H1 (cell line): ENCODE results near the gene CRPPA. TPM values are rescaled to one million over a fixed set of nuclear protein-coding genes. Genes with fewer than 3 reads are reported as not detected.
"Not testable (repeated sequence)": the region's sequence is repeated elsewhere in the genome, so short reads cannot be mapped to it uniquely, and the experiment has no call there.

ENCODE experiments used
- CTCF ChIA-PET: fragments of 300-600 bp; sonication (Branson Sonifier 250); formaldehyde crosslinking; loops from one replicate; lab custom pipeline; 2021; ENCODE audit not compliant: partially characterized antibody; lab: Charles Lee
- POLR2A ChIA-PET: fragments of 300-600 bp; sonication (Branson Sonifier 250); formaldehyde crosslinking; loops from one replicate; lab custom pipeline; 2021; ENCODE audit warnings: inconsistent platforms; ENCODE audit not compliant: partially characterized antibody; lab: Charles Lee
- DNase-seq, 2 experiments: peaks; one replicate each; pipeline versions ENCODE4 v3.0.0 to v3.0.0-alpha.2; 2010 to 2022; ENCODE audit warnings: low spot score in 2 of 2, low read depth in 1 of 2, mixed read lengths in 1 of 2
- FAIRE-seq: peaks from 2 replicates; lab custom pipeline; 2011; peaks lifted over from hg19 to GRCh38; lab: Jason Lieb, UNC
- H2AFZ ChIP-seq: 2 replicates; pipeline ENCODE4 v1.8.1; 2012; ENCODE audit warnings: low read length, inconsistent platforms
- H2AK5ac ChIP-seq: 2 replicates; pipeline ENCODE4 v1.6.1; 2013; ENCODE audit warnings: low read depth, low read length
- H2BK120ac ChIP-seq: replicated peaks from 2 replicates; pipeline ENCODE3; 2013; ENCODE audit warnings: low read depth, low read length, inconsistent platforms
- H2BK12ac ChIP-seq: 2 replicates; pipeline ENCODE4 v1.6.1; 2013; ENCODE audit warnings: low read depth, low read length
- H2BK15ac ChIP-seq: 2 replicates; pipeline ENCODE4 v1.6.1; 2013; ENCODE audit warnings: low read length
- H2BK20ac ChIP-seq: 2 replicates; pipeline ENCODE4 v1.6.1; 2013; ENCODE audit warnings: low read length
- H2BK5ac ChIP-seq: 2 replicates; pipeline ENCODE4 v1.6.1; 2013; ENCODE audit warnings: low read depth, low read length
- H3K14ac ChIP-seq: 2 replicates; pipeline ENCODE4 v1.6.1; 2013; ENCODE audit warnings: inconsistent platforms; ENCODE audit not compliant: insufficient read length
- H3K18ac ChIP-seq: 2 replicates; pipeline ENCODE4 v1.6.1; 2013; ENCODE audit warnings: low read length; ENCODE audit errors: extremely low read depth
- H3K23ac ChIP-seq: 2 replicates; pipeline ENCODE4 v1.6.1; 2013; ENCODE audit warnings: inconsistent platforms; ENCODE audit not compliant: insufficient read length
- H3K23me2 ChIP-seq: 2 replicates; pipeline ENCODE4 v1.6.1; 2013; ENCODE audit warnings: low read depth, low read length
- H3K27ac ChIP-seq: 2 replicates; pipeline ENCODE4 v1.6.1; 2011; ENCODE audit warnings: low read depth, low read length, inconsistent platforms
- H3K27me3 ChIP-seq, 4 experiments: replicated peaks in 1 of 4; 1 replicate in 1 of 4; 2 replicates in 3 of 4; pipeline versions ENCODE4 v1.6.1 to v1.8.1; 2011 to 2013; ENCODE audit warnings: low read length in 3 of 4, mild to moderate bottlenecking in 3 of 4, inconsistent platforms in 2 of 4, mixed read lengths in 2 of 4, moderate library complexity in 1 of 4; ENCODE audit not compliant: control insufficient read depth in 3 of 4, insufficient read depth in 3 of 4; ENCODE audit errors: extremely low read depth in 1 of 4
- H3K36me3 ChIP-seq, 4 experiments: 2 replicates each; pipeline versions ENCODE4 v1.6.1 to v1.8.1; 2011 to 2013; ENCODE audit warnings: mild to moderate bottlenecking in 4 of 4, low read length in 3 of 4, moderate library complexity in 2 of 4, control low read depth in 1 of 4, inconsistent platforms in 1 of 4; ENCODE audit not compliant: insufficient read depth in 4 of 4, control insufficient read depth in 2 of 4
- H3K4ac ChIP-seq: replicated peaks from 2 replicates; pipeline ENCODE3; 2013; ENCODE audit warnings: low read length, low read depth, mixed read lengths, inconsistent platforms; ENCODE audit not compliant: insufficient read length
- H3K4me1 ChIP-seq, 4 experiments: replicated peaks in 1 of 4; 1 replicate in 1 of 4; 2 replicates in 3 of 4; pipeline versions ENCODE4 v1.6.1 to v1.8.1; 2011 to 2013; ENCODE audit warnings: low read length in 3 of 4, inconsistent platforms in 2 of 4, mixed read lengths in 1 of 4; ENCODE audit not compliant: insufficient read depth in 4 of 4, control insufficient read depth in 3 of 4
- H3K4me2 ChIP-seq, 2 experiments: 2 replicates each; pipeline versions ENCODE4 v1.6.1 to v1.8.1; 2011 to 2013; ENCODE audit warnings: low read depth in 2 of 2, low read length in 2 of 2, control low read depth in 1 of 2, inconsistent platforms in 1 of 2, mild to moderate bottlenecking in 1 of 2; ENCODE audit not compliant: insufficient read depth in 1 of 2
- H3K4me3 ChIP-seq, 4 experiments: fragments of 200-600, 300-600 bp in 1 of 4; sonication (generic), shearing (Covaris generic), sonication (Bioruptor Twin) in 1 of 4; 2 replicates each; pipeline versions ENCODE4 v1.5.1 to v1.8.1; 2011 to 2016; ENCODE audit warnings: low read length in 4 of 4, low read depth in 3 of 4, control low read depth in 2 of 4, inconsistent platforms in 2 of 4, mild to moderate bottlenecking in 2 of 4, mixed read lengths in 1 of 4, moderate library complexity in 1 of 4; ENCODE audit not compliant: insufficient read depth in 2 of 4; ENCODE audit errors: extremely low read depth in 1 of 4
- H3K56ac ChIP-seq: replicated peaks from 2 replicates; pipeline ENCODE3; 2013; ENCODE audit warnings: low read depth, mild to moderate bottlenecking, mixed read lengths, low read length, inconsistent platforms; ENCODE audit not compliant: insufficient read length
- H3K79me1 ChIP-seq: 2 replicates; pipeline ENCODE4 v1.6.1; 2013; ENCODE audit warnings: low read depth, low read length, control low read depth
- H3K79me2 ChIP-seq, 2 experiments: 2 replicates each; pipeline versions ENCODE4 v1.6.1 to v1.8.1; 2012 to 2013; ENCODE audit warnings: low read length in 2 of 2, mild to moderate bottlenecking in 2 of 2, inconsistent platforms in 1 of 2; ENCODE audit not compliant: insufficient read depth in 2 of 2, control insufficient read depth in 1 of 2
- H3K9ac ChIP-seq, 4 experiments: replicated peaks in 1 of 4; 1 replicate in 1 of 4; 2 replicates in 3 of 4; pipeline versions ENCODE4 v1.6.1 to v1.8.1; 2011 to 2013; ENCODE audit warnings: low read depth in 3 of 4, low read length in 3 of 4, control low read depth in 2 of 4, mild to moderate bottlenecking in 2 of 4, moderate library complexity in 2 of 4, inconsistent platforms in 1 of 4; ENCODE audit errors: extremely low read depth in 1 of 4
- H3K9me3 ChIP-seq, 2 experiments: 2 replicates each; pipeline versions ENCODE4 v1.6.1 to v1.8.1; 2012 to 2013; ENCODE audit warnings: mild to moderate bottlenecking in 2 of 2, moderate library complexity in 2 of 2, control low read depth in 1 of 2, inconsistent platforms in 1 of 2, low read depth in 1 of 2, low read length in 1 of 2, mixed read lengths in 1 of 2; ENCODE audit not compliant: insufficient read depth in 2 of 2
- H4K20me1 ChIP-seq, 2 experiments: replicated peaks in 1 of 2; 2 replicates each; pipeline versions ENCODE3 to v1.8.1; 2011 to 2013; ENCODE audit warnings: inconsistent platforms in 2 of 2, low read length in 2 of 2, mild to moderate bottlenecking in 1 of 2; ENCODE audit not compliant: insufficient read depth in 2 of 2, control insufficient read depth in 1 of 2
- H4K5ac ChIP-seq: 2 replicates; pipeline ENCODE4 v1.6.1; 2013; ENCODE audit warnings: low read length, low read depth, mixed read lengths, inconsistent platforms; ENCODE audit not compliant: insufficient read length
- H4K8ac ChIP-seq: 2 replicates; pipeline ENCODE4 v1.8.0; 2013; ENCODE audit warnings: mild to moderate bottlenecking, moderate library complexity, low read length, inconsistent platforms; ENCODE audit not compliant: insufficient read depth; ENCODE audit errors: extremely low read depth
- H4K91ac ChIP-seq: replicated peaks from 2 replicates; pipeline ENCODE3; 2013; ENCODE audit warnings: low read length, mixed read lengths, inconsistent platforms; ENCODE audit not compliant: insufficient read length
- JUN ChIP-seq: IDR thresholded peaks from 2 replicates; pipeline ENCODE4 v1.6.1; 2011; ENCODE audit warnings: low read depth, mild to moderate bottlenecking, improper control_type of control experiment, low read length
- PHF8 ChIP-seq: fragments of 200-600 bp; sonication (generic); conservative IDR thresholded peaks from 2 replicates; pipeline ENCODE4 v1.7.1; 2012; ENCODE audit warnings: low read depth, mild to moderate bottlenecking, inconsistent platforms, low read length, moderate library complexity
- RNF2 ChIP-seq: fragments of 200-900, 300-1000 bp; sonication (generic); IDR thresholded peaks from 2 replicates; pipeline ENCODE4 v1.7.1; 2016; ENCODE audit warnings: borderline replicate concordance, low read depth, mild to moderate bottlenecking, antibody characterized with exemption, low read length; ENCODE audit not compliant: poor library complexity, severe bottlenecking; ENCODE audit errors: missing control alignments
- SIX5 ChIP-seq: IDR thresholded peaks from 2 replicates; pipeline ENCODE4 v1.6.1; 2011; ENCODE audit warnings: mild to moderate bottlenecking, low read depth, low read length
- SP1 ChIP-seq: IDR thresholded peaks from 2 replicates; pipeline ENCODE4 v1.6.1; 2011; ENCODE audit warnings: low read depth, low read length
- TBP ChIP-seq: IDR thresholded peaks from 2 replicates; pipeline ENCODE4 v1.6.1; 2011; ENCODE audit warnings: low read depth, low read length, improper control_type of control experiment
- WGBS, 2 experiments: shearing (Covaris generic) in 1 of 2; methylation state at CpG; one replicate each; pipeline versions ENCODE4 v1.1.6 to v1.1.7; 2013 to 2015; ENCODE audit warnings: low lambda C conversion rate in 2 of 2, mixed read lengths in 2 of 2, inconsistent platforms in 1 of 2, low coverage in 1 of 2, missing lambda C conversion rate in 1 of 2; ENCODE audit not compliant: insufficient replicate concordance in 2 of 2, insufficient coverage in 1 of 2, insufficient read length in 1 of 2; ENCODE audit errors: extremely low coverage in 1 of 2, missing lambda C conversion rate in 1 of 2; 5-methylcytosine and 5-hydroxymethylcytosine counted together
- polyA plus RNA-seq, 7 experiments: library from polyadenylated mRNA; depleted of rRNA in 3 of 7; stranded (reverse) in 5 of 7; unstranded in 2 of 7; fragments of >200 nt in 5 of 7; fragments of 200-250 nt in 2 of 7; gene quantifications; 1 replicate in 5 of 7; 2 replicates in 1 of 7; 4 replicates in 1 of 7; pipeline versions ENCODE4 v1.2.1 to v1.2.3, GENCODE V29; 2011 to 2013; ENCODE audit warnings: missing spikeins in 2 of 7, mixed read lengths in 2 of 7
- total RNA-seq: library from RNA; stranded (reverse); fragmentation: NEBNext Ultra II Directional; extraction: Animal tissue kit (Norgen Biotek cat#: 25700); gene quantifications from 2 replicates; pipeline ENCODE4 v1.2.1, GENCODE V29; 2021
- TF ChIP-seq, protein P1 (sequence below): IDR thresholded peaks from 2 replicates; pipeline ENCODE4 v1.6.1; 2012; ENCODE audit warnings: inconsistent platforms

Gene CRPPA
- total and polyA plus RNA-seq, 2 of the 8 experiments (the other 6 are each of a cell fraction or from before 2014, with no cell fraction given) = 0.23 to 0.39 TPM

DNA sequence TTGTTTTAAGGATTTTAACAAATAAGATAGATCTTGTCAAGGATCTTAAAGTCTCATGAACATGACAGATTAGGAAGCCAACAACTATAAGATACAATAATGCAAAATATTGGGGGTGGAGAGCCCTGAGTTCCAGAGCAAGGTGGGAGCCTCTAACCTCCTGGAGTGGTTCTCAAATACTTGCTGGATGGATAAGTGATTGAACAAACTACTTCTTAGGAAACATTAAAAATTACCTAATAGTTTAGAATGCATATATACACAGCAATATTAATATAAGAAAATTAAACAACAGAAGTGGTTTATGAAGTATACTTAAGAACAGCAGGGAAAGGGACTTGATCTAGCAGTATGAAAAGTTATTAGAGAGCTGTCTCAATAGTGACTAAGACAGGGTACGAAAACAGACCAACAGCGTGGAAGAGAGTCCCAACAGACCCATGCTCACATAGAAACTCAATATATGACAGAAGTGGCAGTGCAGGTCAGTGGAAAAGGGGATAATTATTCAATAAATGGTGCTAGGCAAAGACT is 28.3 kb downstream of the CRPPA start (continued):
- TF ChIP-seq RNF2 (no peak), SIX5 (no peak), JUN (no peak), TBP (no peak), SP1 (no peak), PHF8 (no peak)
- TF ChIP-seq, protein P1, sequence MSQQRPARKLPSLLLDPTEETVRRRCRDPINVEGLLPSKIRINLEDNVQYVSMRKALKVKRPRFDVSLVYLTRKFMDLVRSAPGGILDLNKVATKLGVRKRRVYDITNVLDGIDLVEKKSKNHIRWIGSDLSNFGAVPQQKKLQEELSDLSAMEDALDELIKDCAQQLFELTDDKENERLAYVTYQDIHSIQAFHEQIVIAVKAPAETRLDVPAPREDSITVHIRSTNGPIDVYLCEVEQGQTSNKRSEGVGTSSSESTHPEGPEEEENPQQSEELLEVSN = no peak

DNA sequence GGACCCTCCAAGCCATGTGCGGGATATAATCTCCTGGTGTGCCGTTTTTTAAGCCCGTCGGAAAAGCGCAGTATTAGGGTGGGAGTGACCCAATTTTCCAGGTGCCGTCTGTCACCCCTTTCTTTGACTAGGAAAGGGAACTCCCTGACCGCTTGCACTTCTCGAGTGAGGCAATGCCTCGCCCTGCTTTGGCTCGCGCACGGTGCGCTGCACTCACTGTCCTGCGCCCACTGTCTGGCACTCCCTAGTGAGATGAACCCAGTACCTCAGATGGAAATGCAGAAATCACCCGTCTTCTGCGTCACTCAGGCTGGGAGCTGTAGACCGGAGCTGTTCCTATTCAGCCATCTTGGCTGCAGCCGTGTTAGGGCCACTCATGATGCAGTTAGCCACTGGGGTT is 37.6 kb downstream of the CRPPA start:
- DNase-seq, H4K91ac ChIP-seq, H3K23me2 ChIP-seq, H3K79me2 ChIP-seq, H3K4me1 ChIP-seq, FAIRE-seq, H3K79me1 ChIP-seq, H3K4me2 ChIP-seq, H2BK20ac ChIP-seq, H3K18ac ChIP-seq, H3K27ac ChIP-seq, H2BK15ac ChIP-seq, H3K56ac ChIP-seq, POLR2A ChIA-PET, H3K9ac ChIP-seq, H2AK5ac ChIP-seq, H2BK12ac ChIP-seq, H3K4me3 ChIP-seq, H4K8ac ChIP-seq, H4K20me1 ChIP-seq, CTCF ChIA-PET, H3K36me3 ChIP-seq, H2AFZ ChIP-seq, H3K23ac ChIP-seq, H2BK120ac ChIP-seq, H3K4ac ChIP-seq, H4K5ac ChIP-seq, H3K14ac ChIP-seq, H3K27me3 ChIP-seq, H2BK5ac ChIP-seq: not testable (repeated sequence)
- WGBS, 2 experiments = 99% methylated on average over 18 of the region's 18 CpGs; no CpG with 5 or more reads in 1 of the 2 experiments
- H3K9me3 ChIP-seq = peaks cover 15 to 17% of the 10 kb centered on the region in 2 experiments
